Transverse colon (tissue), 4 donors: Measurements from ENCODE around the gene WTIP.

Experiments used
- CTCF ChIP-seq, 5 experiments: fragments of 200-600 bp in 3 of 5; fragments of 450-650 bp in 2 of 5; sonication (generic) in 3 of 5; IDR thresholded peaks; 1 replicate in 2 of 5; 2 replicates in 3 of 5; pipeline ENCODE4 v1.5.1; 2016 to 2017; ENCODE audit warnings: antibody characterized with exemption in 5 of 5, inconsistent platforms in 3 of 5, mild to moderate bottlenecking in 2 of 5, moderate library complexity in 1 of 5
- EP300 ChIP-seq: sonication (generic); formaldehyde crosslinking; IDR thresholded peaks from one replicate; pipeline ENCODE4 v1.6.1; 2017; ENCODE audit warnings: antibody characterized with exemption, low read depth
- POLR2AphosphoS5 ChIP-seq, 3 donors: sonication (generic); formaldehyde crosslinking; IDR thresholded peaks; one replicate each; pipeline ENCODE4 v1.6.1; 2016; ENCODE audit warnings: antibody characterized with exemption in 3 of 3

GRCh38 chr19:34471906-34472700 is 9.5 kb upstream of the WTIP start:
- TF ChIP-seq POLR2AphosphoS5 (IDR thresholded peaks at IDR 0.05) (no peak), CTCF (IDR thresholded peaks at IDR 0.05) (no peak), EP300 (no peak)
